Hematopoietic multipotent progenitor cell treated with erythropoietin and hydrocortisone succinate and interleukin-3 and kit ligand, for 17 days (in vitro differentiated cells): ENCODE results near the gene MICAL3.
"Not testable (repeated sequence)": the region's sequence is repeated elsewhere in the genome, so short reads cannot be mapped to it uniquely, and the experiment has no call there.

Source experiments
- DNase-seq: peaks from one replicate; pipeline ENCODE4 v3.0.0-alpha.2; 2015; ENCODE audit warnings: low spot score

The MICAL3 gene

DNA sequence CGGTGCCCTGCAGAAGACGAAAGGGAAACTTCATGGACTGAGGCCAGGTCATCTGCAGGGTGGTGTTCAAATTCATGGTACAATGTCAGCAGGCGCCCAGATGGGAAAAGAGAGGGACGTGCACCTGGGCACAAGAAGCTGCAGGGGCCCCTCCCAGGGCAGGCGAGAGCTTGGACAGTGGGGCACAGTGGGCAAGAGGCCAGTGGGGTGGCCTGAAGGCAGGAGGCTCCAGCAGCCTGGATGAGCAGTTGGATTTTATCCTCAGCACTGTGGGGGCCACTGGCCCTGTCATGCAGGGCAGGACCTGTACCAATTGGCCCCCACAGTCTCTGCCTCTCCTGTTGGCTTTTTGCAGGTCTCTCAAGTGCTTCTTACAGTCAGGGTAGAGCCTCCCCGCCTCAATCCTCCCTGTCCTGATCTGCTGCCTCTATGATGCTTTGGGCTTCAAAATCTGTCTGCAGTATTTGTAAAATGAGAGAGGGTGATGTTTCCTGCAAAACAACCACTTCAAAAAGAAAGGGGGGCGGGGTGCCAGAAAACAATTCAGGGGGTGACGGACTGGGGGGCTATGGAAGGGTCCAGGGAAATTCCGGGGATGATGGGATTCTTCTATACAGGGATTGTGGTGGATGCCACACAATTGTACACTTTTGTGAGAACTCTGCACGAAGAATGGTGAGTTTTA is 248.4 kb downstream of the MICAL3 start:
- DNase-seq: no peak

GRCh38 chr22:17774926-17775685 is 249.3 kb downstream of the MICAL3 start:
- no peak for DNase-seq

GRCh38 chr22:17774206-17774925 is 250.0 kb downstream of the MICAL3 start, which contains the start of gene BID:
Gene BID, minus strand, starts transcription at chr22:17774469. Its CDS starts 24,353 bp downstream, at chr22:17750116.
- no peak for DNase-seq

DNA sequence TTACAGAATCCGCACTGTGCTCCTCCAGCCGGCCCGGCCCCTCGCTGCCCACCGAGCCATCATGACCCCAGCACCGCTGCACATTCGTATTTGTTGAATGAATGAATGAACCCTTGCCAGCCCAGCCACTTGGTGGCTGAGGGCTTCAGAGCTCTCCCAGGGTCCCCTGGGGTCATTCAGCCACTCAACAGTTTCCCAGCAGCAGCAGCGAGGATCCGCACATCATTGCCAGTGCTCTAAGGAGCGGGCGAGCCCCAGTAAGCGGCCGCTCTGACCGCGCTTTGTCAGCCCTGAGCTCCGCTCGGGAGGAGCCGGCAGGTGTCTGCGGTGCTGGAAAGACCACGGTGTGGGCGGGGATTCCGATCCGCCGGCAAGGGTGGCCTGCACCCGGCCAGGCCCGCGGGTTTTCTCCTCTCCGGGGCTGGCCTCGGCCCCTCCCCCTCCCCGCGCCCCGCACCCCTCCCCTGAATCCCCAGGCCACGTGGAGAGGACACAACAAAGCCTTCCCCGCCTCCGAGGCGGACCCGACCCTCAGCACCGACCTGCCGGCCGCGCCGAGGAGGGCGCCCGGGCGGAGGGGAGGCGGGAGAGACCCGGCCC is 250.7 kb downstream of the MICAL3 start:
- DNase-seq: no peak

- DNase-seq: no peak
Observed at GRCh38 chr22:17772958-17773605, 251.3 kb downstream of the MICAL3 start.

GRCh38 chr22:17772249-17772957 is 252.0 kb downstream of the MICAL3 start:
- no peak for DNase-seq

DNA sequence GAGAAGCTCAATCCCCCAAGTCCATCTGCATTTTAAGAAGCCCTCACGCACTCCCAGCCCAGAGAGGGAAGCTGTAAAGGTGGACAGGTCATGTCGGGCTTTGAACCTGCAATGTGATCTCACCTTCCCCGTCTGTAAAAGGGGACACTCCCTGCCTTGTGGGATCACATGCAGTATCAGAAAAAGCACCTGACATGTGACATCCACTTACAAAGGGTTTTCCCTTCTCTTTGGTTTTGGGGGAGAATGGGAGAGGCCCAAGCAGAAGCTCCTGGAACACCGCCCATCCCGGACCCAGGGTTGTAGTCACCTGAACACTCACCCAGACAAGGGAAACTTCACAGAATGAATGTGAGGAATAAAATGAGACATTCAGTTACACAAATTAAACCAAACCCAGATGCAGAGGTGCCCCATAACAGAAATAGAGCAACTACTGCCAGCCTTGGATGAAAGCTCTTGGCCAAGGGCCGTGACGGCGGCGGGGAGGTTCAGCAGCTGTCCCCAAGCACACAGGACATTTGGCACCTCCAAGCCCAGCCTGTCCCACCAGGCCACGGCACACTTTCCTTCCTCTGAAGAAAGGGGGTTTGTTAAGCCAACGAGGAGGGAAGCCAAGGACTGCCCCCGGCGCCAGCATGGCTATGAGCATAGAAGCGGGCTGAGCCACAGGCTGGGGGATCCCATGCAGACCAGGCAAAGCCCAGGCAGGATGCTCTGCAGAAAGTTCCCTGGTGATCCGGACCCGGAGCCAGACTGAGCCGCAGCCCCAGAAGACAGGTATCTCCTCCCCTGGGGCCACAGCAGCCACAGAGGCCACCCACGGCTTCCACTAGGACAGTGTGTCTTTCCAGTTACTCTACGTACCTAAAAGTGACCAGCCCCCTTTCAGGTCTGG is 253.9 kb downstream of the MICAL3 start:
- no peak for DNase-seq

DNA sequence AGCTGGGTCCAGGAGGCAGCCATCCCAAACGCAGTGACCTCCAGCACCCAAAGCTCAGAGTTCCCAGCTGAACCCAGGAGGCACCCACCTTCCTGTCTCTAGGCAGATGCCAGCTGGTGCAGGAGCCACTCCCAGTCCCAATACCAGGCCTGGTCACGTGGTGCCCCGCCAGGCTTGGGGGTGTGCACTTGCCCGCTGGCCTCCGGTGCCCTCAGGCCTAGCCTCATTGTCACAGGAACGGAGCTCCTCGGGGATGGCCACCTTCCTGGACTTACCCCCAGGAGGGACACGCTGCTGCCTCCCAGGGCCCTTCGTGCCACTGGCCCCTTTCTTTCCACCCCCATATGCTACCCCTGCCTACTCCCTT is 254.7 kb downstream of the MICAL3 start:
- no peak for DNase-seq

DNA sequence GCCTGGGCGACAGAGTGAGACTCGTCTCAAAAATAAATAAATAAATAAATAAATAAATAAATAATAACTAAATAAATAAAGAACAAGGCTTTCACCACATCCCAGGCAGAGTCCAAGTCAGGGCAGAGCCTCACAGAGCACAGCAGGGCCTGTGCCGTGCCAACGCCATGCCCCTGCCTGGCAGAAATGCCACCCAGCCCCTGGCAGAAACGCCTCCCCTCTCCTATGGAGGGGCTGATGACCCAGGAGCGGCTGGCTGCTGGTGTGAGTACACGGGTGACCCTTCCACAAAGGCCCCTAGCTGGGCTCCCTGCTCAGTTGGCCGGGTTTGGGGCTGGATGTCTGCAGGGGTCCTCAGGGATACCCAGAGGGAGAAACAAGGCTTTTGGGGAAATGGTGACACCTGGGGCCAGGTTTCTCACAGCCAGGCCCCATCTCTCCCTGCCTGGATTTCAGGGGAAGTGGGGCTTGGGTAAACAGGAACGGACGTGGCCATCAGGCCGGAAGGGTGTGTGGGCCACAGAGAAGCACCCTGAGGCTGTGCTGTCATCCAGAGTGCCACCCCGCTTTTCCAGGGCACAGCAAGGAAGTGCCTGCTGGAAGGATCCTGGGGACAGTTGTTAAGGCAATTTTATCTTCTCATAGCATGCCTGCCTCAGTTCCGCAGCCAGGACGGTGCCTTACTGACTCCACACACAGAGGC is 255.2 kb downstream of the MICAL3 start:
- no peak for DNase-seq

GRCh38 chr22:17767233-17768065 is 256.9 kb downstream of the MICAL3 start:
- no peak for DNase-seq

- not testable (repeated sequence) for DNase-seq
Observed at GRCh38 chr22:17764852-17765251, 259.5 kb downstream of the MICAL3 start.

DNA sequence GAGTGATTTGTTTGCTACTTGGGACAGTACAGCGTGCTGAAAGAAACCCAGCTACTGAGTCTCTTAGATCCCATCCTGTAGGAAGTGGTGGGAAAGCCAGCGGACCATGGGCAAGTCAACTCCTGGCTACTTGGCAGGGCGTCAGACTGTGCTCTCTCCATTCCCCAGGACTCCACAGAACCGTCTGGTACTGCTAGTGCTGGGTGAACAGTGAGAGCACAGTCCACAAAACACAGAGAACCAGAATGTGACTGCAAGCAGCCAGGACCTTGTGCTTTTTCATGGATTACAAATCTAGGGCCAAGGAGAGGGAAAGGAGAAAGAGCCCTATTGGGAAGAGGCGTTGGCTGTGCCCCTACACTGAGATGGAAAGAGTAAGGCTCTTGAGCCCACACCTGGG is 260.3 kb downstream of the MICAL3 start:
- no peak for DNase-seq

DNA sequence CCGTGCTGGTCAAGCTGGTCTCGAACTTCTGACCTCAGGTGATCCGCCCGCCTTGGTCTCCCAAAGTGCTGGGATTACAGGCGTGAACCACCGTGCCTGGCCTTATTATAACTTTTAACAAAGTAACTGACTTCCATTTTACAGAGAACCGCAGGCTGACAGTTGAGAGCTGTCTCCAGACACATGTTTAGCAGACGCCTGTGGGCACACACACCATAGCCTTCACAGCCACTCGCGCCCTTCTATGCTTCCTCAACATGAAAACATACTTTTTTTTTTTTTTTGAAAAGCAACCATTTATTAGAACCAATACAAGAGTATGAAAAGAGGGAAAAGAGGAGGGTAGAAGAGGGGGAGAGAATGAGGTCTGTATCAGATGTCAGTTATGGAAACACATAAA is 260.9 kb downstream of the MICAL3 start:
- DNase-seq: not testable (repeated sequence)

DNA sequence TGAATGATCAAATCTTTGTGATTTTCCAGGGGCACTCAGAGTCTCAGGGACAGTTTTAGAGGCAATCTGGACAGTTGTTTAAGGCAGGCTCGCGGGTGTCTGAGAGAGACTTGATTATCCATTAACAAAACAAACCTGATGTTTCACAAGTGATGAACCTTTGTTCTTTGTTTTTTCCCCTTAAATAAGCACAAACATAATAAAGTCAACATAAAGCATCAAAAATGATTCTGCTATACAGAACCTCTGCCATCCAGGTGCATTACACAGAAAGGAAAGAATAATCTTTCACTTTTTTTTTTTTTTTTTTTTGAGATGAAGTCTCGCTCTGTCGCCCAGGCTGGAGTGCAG is 263.2 kb downstream of the MICAL3 start:
- no peak for DNase-seq

DNA sequence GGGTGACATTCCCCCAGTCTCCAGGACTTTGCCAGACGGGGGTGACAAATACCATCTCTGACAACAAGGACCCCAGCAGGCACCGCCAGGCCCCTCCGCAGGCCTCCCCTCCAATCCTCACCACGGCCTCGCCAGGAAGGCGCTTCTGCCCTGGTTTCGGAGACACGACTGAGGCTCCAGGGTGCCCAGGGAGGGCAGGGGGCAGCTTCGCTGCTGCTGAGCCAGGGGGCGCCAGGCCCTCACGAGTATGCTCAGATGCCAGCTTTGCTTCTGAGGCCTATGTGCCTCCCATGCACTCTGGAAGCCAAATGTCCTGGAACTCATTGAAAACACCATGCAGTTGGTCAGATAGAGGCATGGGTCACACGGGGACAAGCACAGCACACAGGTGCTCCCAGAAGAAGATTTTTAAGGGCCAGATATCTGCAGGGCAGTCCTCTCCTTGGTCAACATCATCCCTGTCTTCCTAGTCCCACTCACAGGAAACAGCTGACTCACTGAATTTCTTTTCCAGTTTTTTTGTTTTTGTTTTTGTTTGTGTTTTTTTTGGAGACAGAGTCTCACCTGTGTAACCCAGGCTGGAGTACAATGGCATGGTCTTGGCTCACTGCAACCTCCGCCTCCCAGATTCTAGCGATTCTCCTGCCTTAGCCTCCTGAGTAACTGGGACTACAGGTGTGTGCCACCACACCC is 270.0 kb downstream of the MICAL3 start:
- peak; percentile 42 for DNase-seq

DNA sequence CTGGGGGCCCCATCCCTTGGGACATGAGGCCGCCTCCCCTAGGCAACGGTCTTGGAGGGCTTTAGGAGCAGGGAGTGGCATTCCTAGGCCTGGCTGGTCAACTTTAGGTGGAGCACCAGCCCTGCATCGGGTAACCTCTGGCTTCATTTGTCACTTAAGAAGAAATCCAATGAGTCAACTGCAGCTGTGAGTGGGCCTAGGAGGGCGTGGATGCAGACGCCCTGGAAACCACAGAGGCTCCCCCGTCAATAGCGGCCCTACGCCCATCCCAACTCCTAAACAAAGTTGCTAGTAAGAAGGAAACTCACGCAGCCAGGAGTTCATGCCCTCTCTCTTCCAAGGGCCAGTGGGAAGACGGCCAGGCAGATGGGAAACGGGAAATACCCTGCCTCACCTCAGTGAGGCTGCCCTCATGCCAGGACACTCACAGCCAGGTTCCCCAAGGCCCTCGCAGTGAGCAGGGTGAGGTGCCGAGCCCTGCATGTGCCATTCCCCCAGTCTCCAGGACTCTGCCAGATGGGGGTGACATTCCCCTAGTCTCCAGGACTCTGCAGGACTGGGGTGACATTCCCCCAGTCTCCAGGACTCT is 270.9 kb downstream of the MICAL3 start:
- DNase-seq: no peak

DNA sequence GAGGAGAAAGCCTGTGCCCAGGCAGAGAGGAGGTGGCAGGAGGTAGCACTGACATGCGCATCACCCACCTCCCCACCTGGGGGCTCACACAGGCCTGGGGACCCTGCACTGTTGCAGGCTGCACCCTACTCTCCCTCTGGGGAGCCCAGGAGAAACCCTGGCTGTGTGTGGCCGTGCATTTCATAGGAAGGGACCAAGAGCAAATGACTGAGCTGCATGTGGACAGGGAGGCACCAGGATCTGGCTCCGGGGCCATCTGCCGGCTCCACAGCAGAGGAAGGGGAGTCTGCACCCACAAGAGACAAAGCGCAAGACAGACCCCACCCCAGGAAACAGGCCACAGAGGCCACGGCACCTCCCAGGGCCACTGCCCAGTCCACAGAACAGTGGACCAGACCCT is 272.8 kb downstream of the MICAL3 start:
- no peak for DNase-seq
